ENCODE results near the gene COL23A1.

DNA sequence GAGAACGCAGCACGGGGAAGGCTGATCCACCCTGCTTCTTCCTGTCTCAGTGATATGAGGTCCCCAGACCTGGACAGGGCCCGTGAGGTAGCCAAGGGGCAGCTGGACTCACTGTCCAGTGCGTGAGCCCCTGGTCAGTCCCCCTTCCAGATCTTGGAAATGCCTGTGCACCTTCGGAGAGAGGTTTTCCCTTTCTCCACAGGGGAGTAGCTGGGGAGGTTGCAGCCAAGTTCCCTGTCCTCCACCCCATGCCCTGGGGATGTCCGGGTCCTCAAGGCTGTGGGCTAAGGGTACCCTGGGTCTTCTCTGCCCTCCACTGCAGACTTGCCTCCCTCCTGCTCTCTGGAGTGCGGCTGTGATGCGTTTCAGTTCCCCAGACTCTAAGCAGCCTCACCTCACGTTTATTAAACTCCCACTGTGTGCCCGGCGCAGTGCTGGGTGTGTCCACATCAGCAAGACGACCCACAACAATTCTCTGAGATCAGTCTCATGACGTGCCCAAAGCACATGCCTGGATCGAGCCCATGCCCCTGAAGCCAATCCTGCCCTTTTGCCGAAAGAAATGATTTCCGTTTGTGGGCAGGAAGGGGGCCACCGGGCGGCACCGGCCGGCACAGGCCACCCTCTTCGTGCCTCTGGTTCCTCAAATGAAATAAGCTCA lies 256.2 kb downstream of the COL23A1 start:
- TF ChIP-seq CTCF (IDR thresholded peaks at IDR 0.05) (no peak), POLR2A (IDR thresholded peaks at IDR 0.05) (no peak), EP300 (IDR thresholded peaks at IDR 0.05) (no peak)

Measured in tibial nerve (tissue), 4 donors.